ENCODE data around the gene CHCHD6. TPM values are rescaled to one million over a fixed set of nuclear protein-coding genes. Genes with fewer than 3 reads are reported as not detected.

CHCHD6 gene
- total RNA-seq, 4 donors from 2014 or later, result 13.4 to 22.0 (median 16.1) TPM

GRCh38 chr3:126982471-126983175 lies 278.6 kb downstream of the CHCHD6 start, which contains the start of gene PLXNA1:
Gene PLXNA1, plus strand, starts transcription at chr3:126983115. Its CDS starts 5,479 bp downstream, at chr3:126988594.
- peak in 1 of 2 donors; percentile 88 for DNase-seq (ENCODE audit: low spot score in 2 of 2)
- TF ChIP-seq CTCF (IDR thresholded peaks at IDR 0.05) (peak; percentile 62 to 94), POLR2AphosphoS5 (IDR thresholded peaks at IDR 0.05) (peak in 1 of 3 donors; percentile 23), EP300 (IDR thresholded peaks at IDR 0.05) (no peak)
- Histone ChIP-seq H3K4me3 (peak within 1 kb of the TSS; percentile 76), H3K27me3 (no peaks in the 10 kb centered on the region), H3K4me1 (peaks cover 48% of the 10 kb centered on the region), H3K27ac (peak within 1 kb of the TSS; percentile 49), H3K36me3 (no peaks in the 10 kb centered on the region), H3K9me3 (no peaks in the 10 kb centered on the region)
- under 1% methylated on average over 16 of the region's 89 CpGs for WGBS

- Histone ChIP-seq H3K27ac (peak overlapping the region; percentile 39), H3K27me3 (no peaks in the 10 kb centered on the region), H3K4me1 (peaks cover 48% of the 10 kb centered on the region), H3K36me3 (peaks cover under 1% of the 10 kb centered on the region), H3K4me3 (peak overlapping the region; percentile 76), H3K9me3 (no peaks in the 10 kb centered on the region)
- TF ChIP-seq CTCF (IDR thresholded peaks at IDR 0.05) (no peak), POLR2A (IDR thresholded peaks at IDR 0.05) (no peak), POLR2AphosphoS5 (IDR thresholded peaks at IDR 0.05) (no peak), EP300 (IDR thresholded peaks at IDR 0.05) (no peak)
- no CpG with 5 or more reads among the region's 70 CpGs for WGBS
- DNase-seq (ENCODE audit: low spot score in 2 of 2), result no peak
Observed at GRCh38 chr3:126983276-126983652, 279.2 kb downstream of the CHCHD6 start.

- Histone ChIP-seq H3K36me3 (peaks cover 6% of the 10 kb centered on the region), H3K27me3 (no peaks in the 10 kb centered on the region), H3K27ac (peak overlapping the region; percentile 39), H3K9me3 (no peaks in the 10 kb centered on the region), H3K4me3 (peak overlapping the region; percentile 76), H3K4me1 (peaks cover 48% of the 10 kb centered on the region)
- DNase-seq (ENCODE audit: low spot score in 2 of 2), result no peak
- TF ChIP-seq POLR2A (IDR thresholded peaks at IDR 0.05) (no peak), EP300 (IDR thresholded peaks at IDR 0.05) (no peak)
- WGBS, result 0% methylated on average over 3 of the region's 61 CpGs
Observed at GRCh38 chr3:126983653-126984390, 279.8 kb downstream of the CHCHD6 start.

GRCh38 chr3:126984391-126985131 lies 280.5 kb downstream of the CHCHD6 start:
- no peak for TF ChIP-seq CTCF (IDR thresholded peaks at IDR 0.05)
- TF ChIP-seq POLR2A (IDR thresholded peaks at IDR 0.05), result no peak
- no peak for TF ChIP-seq POLR2AphosphoS5 (IDR thresholded peaks at IDR 0.05)
- TF ChIP-seq EP300 (IDR thresholded peaks at IDR 0.05), result no peak
- 42% methylated on average over 12 of the region's 21 CpGs for WGBS
- Histone ChIP-seq H3K9me3 (no peaks in the 10 kb centered on the region), H3K4me1 (peaks cover 48% of the 10 kb centered on the region), H3K4me3 (peak overlapping the region; percentile 76), H3K27me3 (no peaks in the 10 kb centered on the region), H3K27ac (no peak overlapping the region), H3K36me3 (peaks cover 13% of the 10 kb centered on the region)
- DNase-seq (ENCODE audit: low spot score in 2 of 2), result no peak

- no peaks in the 10 kb centered on the region for H3K9me3 ChIP-seq
- no peak for DNase-seq (ENCODE audit: low spot score in 2 of 2)
- H3K4me1 ChIP-seq, result peaks cover 48% of the 10 kb centered on the region
- peak overlapping the region; percentile 11 for H3K4me3 ChIP-seq
- H3K36me3 ChIP-seq, result peaks cover 21% of the 10 kb centered on the region
- H3K27me3 ChIP-seq, result no peaks in the 10 kb centered on the region
- no peak overlapping the region for H3K27ac ChIP-seq
- WGBS, result 80% methylated on average over 15 of the region's 17 CpGs
- TF ChIP-seq POLR2A (IDR thresholded peaks at IDR 0.05) (no peak), CTCF (IDR thresholded peaks at IDR 0.05) (no peak), POLR2AphosphoS5 (IDR thresholded peaks at IDR 0.05) (no peak), EP300 (IDR thresholded peaks at IDR 0.05) (no peak)
Observed at GRCh38 chr3:126985132-126985985, 281.3 kb downstream of the CHCHD6 start.
